Adrenal gland (tissue), 12 donors: ENCODE measurements around the gene CYP26B1. TPM values are rescaled to one million over a fixed set of nuclear protein-coding genes. Genes with fewer than 3 reads are reported as not detected.

Source experiments
- DNase-seq, 7 donors: peaks; one replicate each; pipeline ENCODE4 v3.0.0-alpha.2; 2019 to 2020
- H3K27ac ChIP-seq, 5 donors: fragments of 200-600 bp; sonication (generic) in 4 of 5; 1 replicate in 3 of 5; 2 replicates in 2 of 5; pipeline versions ENCODE4 v1.5.1 to v1.8.0; 2016 to 2020; ENCODE audit warnings: mild to moderate bottlenecking in 1 of 5
- H3K27me3 ChIP-seq: fragments of 200-600 bp; 2 replicates; pipeline ENCODE4 v1.8.0; 2021
- H3K36me3 ChIP-seq, 2 donors: fragments of 200-600 bp; replicated peaks in 1 of 2; 1 replicate in 1 of 2; 2 replicates in 1 of 2; pipeline versions ENCODE4 v1.5.1 to v1.8.0; 2018 to 2022
- H3K4me1 ChIP-seq, 2 donors: fragments of 200-600 bp; replicated peaks in 1 of 2; 1 replicate in 1 of 2; 2 replicates in 1 of 2; pipeline versions ENCODE4 v1.5.1 to v1.8.0; 2018 to 2021
- H3K4me3 ChIP-seq, 4 donors: fragments of 200-600 bp; sonication (generic) in 3 of 4; one replicate each; pipeline ENCODE4 v1.5.1; 2016 to 2018
- H3K9me3 ChIP-seq, 3 donors: fragments of 200-600 bp; sonication (generic) in 1 of 3; replicated peaks in 1 of 3; 1 replicate in 2 of 3; 2 replicates in 1 of 3; pipeline versions ENCODE4 v1.5.1 to v1.8.0; 2016 to 2021
- CTCF ChIP-seq, 6 experiments: fragments of 450-650 bp in 4 of 6; fragments of 200-600 bp in 2 of 6; sonication (generic) in 1 of 6; IDR thresholded peaks; 1 replicate in 5 of 6; 2 replicates in 1 of 6; pipeline versions ENCODE4 v1.5.1 to v1.8.0; 2016 to 2021; ENCODE audit warnings: antibody characterized with exemption in 6 of 6, mild to moderate bottlenecking in 2 of 6, moderate library complexity in 1 of 6
- POLR2A ChIP-seq, 2 donors: fragments of 450-650 bp; IDR thresholded peaks; one replicate each; pipeline ENCODE4 v1.6.1; 2017; ENCODE audit warnings: antibody characterized with exemption in 2 of 2, mild to moderate bottlenecking in 2 of 2, moderate library complexity in 1 of 2
- WGBS, 4 donors: extraction: QIAGEN DNeasy Blood & Tissue Kit in 2 of 4; methylation state at CpG; one replicate each; pipeline versions ENCODE4 v1.1.5 to v1.1.7; 2013 to 2017; 5-methylcytosine and 5-hydroxymethylcytosine counted together
- intact Hi-C, 2 donors: fragments of 100-400 bp; cut with DNase I; formaldehyde crosslinking; loops; one replicate each; pipeline versions ENCODE4 v1.14.1 to v1.15.0; 2022 to 2023
- polyA plus RNA-seq, 3 donors: library from polyadenylated mRNA; stranded (reverse); fragments of 200-250 nt in 2 of 3; fragments of 350-450 nt in 1 of 3; fragmentation: Illumina TruSeq in 1 of 3; extraction: RNeasy Lipid Tissue Mini Kit (QIAGEN cat#74804) in 1 of 3; gene quantifications; one replicate each; pipeline ENCODE4 v1.2.3, GENCODE V29; 2013 to 2014
- total RNA-seq, 9 donors: library from RNA; depleted of rRNA in 4 of 9; stranded (reverse); fragments of >200 nt in 4 of 9; fragments of 120-200 nt in 1 of 9; fragmentation: NEBNext Ultra II Directional in 1 of 9; extraction: Animal tissue kit (Norgen Biotek cat#: 25700) in 1 of 9; gene quantifications; one replicate each; pipeline versions ENCODE4 v1.1.0 to v1.2.4, GENCODE V29; 2013 to 2023
- donor health status: healthy with polysubstance abuse.
- donor health status: Bipolar disorder and iron deficiency.
- donor health status: DM: yes; HTN: yes; CAD: no.
- donor health status: DM: no; HTN: no; CAD: no.
- donor health status: DM: no; HTN: no; CAD: no.
- donor health status: DM: yes; HTN: yes; CAD: no.

CYP26B1 gene
- total and polyA plus RNA-seq, 12 donors = 0.53 to 30.3 (median 10.7) TPM

DNA sequence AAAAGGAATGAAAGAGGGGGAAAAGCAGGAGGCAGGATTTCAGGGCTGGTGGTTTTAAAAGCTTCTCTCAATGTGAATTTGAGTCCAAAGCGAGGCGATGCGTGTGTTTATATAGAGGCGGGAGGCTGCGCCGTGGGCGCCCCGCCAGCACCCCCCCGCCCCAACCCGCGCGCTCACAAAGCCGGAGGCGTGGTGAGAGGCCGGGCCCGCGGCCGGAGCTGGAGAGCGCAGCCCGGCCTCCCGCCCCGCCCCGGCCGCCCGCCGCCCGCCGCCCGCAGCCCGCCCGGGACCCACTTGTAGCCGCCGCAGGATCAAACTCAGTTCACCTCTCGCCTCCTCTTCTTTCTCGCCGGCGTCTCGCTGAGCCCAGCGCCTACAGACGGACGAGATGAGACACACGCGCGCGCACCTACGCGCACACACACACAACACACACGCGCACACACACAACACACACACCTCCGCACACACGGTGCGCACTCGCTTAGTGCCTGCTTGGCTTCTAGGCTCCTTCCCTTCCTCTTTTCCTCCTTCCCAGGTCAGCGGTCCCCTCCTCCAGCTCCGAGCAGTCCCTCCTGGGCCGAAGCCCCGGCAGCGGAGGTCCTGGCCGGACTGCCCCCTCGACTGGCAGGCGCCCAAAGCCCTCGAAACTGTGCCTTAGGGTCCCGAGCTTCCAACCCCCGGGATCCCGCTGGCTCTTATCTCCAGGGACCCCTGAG lies 1.3 kb upstream of the CYP26B1 start:
- 0 to 1% (median 0%) methylated on average over 25 to 65 of the region's 65 CpGs for WGBS, 4 donors
- Histone ChIP-seq H3K4me1 (peaks cover 40 to 41% of the 10 kb centered on the region in 2 donors), H3K4me3 (peak overlapping the region in 2 of 4 donors; percentile 19 to 58), H3K9me3 (no peaks in the 10 kb centered on the region), H3K27ac (no peak overlapping the region), H3K36me3 (no peaks in the 10 kb centered on the region), H3K27me3 (peaks cover 49% of the 10 kb centered on the region)
- TF ChIP-seq CTCF (IDR thresholded peaks at IDR 0.05) = no peak
- TF ChIP-seq POLR2A (IDR thresholded peaks at IDR 0.05) = no peak
- DNase-seq = peak; percentile 22 to 66 (median 48)
- intact Hi-C loops = loop anchor here (5.0 to 10.0 kb wide), 3 partner anchors 224 to 602 kb away; no protein-coding TSS in a partner anchor

- no peak overlapping the region for H3K27ac ChIP-seq
- TF ChIP-seq CTCF (IDR thresholded peaks at IDR 0.05) (no peak), POLR2A (IDR thresholded peaks at IDR 0.05) (no peak)
- peak in 3 of 7 donors; percentile 9 to 28 (median 14) for DNase-seq
- H3K9me3 ChIP-seq = no peaks in the 10 kb centered on the region
- peaks cover 51% of the 10 kb centered on the region for H3K27me3 ChIP-seq
- 1 to 2% (median 2%) methylated on average over 22 to 68 of the region's 68 CpGs for WGBS, 4 donors
- intact Hi-C loops = loop anchor here (5.0 to 10.0 kb wide), 3 partner anchors 223 to 601 kb away; no protein-coding TSS in a partner anchor
- H3K4me3 ChIP-seq = peak overlapping the region in 2 of 4 donors; percentile 19 to 58
- H3K36me3 ChIP-seq = no peaks in the 10 kb centered on the region
- H3K4me1 ChIP-seq = peaks cover 40 to 46% of the 10 kb centered on the region in 2 donors
Observed at GRCh38 chr2:72148003-72148836, 558 bp upstream of the CYP26B1 start.

DNA sequence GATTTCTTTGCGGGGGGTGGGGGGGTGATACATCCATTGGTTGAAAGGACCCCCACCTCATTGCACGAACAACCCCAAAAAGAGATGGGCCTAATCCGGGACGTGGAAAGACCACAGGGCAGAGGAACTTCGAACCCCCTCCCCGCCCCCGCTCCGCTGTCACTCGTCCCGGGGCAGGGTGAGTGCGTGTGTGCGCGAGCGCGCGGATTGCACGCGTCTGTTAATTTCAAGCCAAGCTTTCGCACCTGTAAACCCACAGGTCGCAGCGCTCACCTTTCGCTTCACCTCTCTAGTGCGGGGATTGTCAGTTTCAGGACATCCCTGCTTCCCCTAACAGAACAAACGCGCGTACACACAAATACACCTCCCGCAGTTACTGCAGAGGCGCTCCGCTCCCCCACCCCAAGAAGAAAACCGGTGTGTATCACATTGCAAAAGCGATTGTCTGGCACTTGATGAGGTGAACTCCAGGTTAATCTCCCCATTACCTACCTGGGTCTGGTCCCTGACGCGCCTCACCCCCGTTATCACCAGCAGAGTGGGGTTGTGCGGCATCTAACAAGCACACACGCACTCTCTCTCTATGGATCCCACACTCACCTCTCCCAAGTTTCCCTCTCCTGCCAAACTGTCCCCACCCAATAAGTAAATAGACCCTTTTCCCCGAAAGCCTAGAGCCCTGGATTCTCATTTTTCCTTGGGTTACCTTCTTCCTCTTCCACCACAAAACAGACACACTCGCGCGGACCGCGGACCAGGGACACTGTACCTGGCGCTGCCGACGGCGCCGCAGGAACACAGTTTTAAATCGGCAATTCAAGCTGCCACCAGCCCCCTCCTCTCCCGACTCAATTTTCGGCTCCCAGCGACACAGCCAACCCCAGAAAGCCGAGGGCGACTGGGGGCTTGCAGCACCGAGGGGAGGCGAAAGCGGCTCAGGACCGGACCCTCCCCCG lies 1.0 kb downstream of the CYP26B1 start:
- Histone ChIP-seq H3K27me3 (peaks cover 49% of the 10 kb centered on the region), H3K4me3 (peak overlapping the region in 1 of 4 donors; percentile 58), H3K4me1 (peaks cover 40 to 53% of the 10 kb centered on the region in 2 donors), H3K36me3 (no peaks in the 10 kb centered on the region), H3K27ac (no peak overlapping the region), H3K9me3 (no peaks in the 10 kb centered on the region)
- intact Hi-C loops = loop anchor here (5.0 to 10.0 kb wide), 3 partner anchors 222 to 599 kb away; no protein-coding TSS in a partner anchor
- WGBS, 4 donors = 6 to 9% (median 7%) methylated on average over 24 to 58 of the region's 58 CpGs
- peak in 3 of 7 donors; percentile 11 to 48 (median 15) for DNase-seq
- TF ChIP-seq CTCF (IDR thresholded peaks at IDR 0.05) (no peak), POLR2A (IDR thresholded peaks at IDR 0.05) (no peak)
